Heart left ventricle (tissue), 16 donors: ENCODE data around the gene RRP1. TPM values are rescaled to one million over a fixed set of nuclear protein-coding genes. Genes with fewer than 3 reads are reported as not detected.

Experiments
- ATAC-seq, 4 donors: fragments of 200-7000 bp; cut with Tn5 transposase; one replicate each; pipeline ENCODE4 v1.9.1; 2020 to 2022; ENCODE audit warnings: moderate library complexity in 4 of 4, mild to moderate bottlenecking in 3 of 4, moderate number of reproducible peaks in 1 of 4
- DNase-seq, 5 donors: peaks; one replicate each; pipeline ENCODE4 v3.0.0-alpha.2; 2020
- H3K27ac ChIP-seq, 12 donors: fragments of 200-600 bp; sonication (generic) in 4 of 12; one replicate each; pipeline versions ENCODE4 v1.5.0 to v1.8.0; 2016 to 2022; ENCODE audit warnings: mild to moderate bottlenecking in 2 of 12
- H3K27me3 ChIP-seq, 9 donors: fragments of 200-600 bp; sonication (generic) in 2 of 9; one replicate each; pipeline versions ENCODE4 v1.5.1 to v1.8.0; 2016 to 2022; ENCODE audit warnings: mild to moderate bottlenecking in 3 of 9
- H3K36me3 ChIP-seq, 9 donors: fragments of 200-600 bp; sonication (generic) in 2 of 9; one replicate each; pipeline versions ENCODE4 v1.5.0 to v1.8.0; 2018 to 2022; ENCODE audit warnings: mild to moderate bottlenecking in 2 of 9
- H3K4me1 ChIP-seq, 12 donors: fragments of 200-600 bp; sonication (generic) in 4 of 12; one replicate each; pipeline versions ENCODE4 v1.5.0 to v1.8.0; 2016 to 2022; ENCODE audit warnings: mild to moderate bottlenecking in 3 of 12
- H3K4me3 ChIP-seq, 12 donors: fragments of 200-600 bp; sonication (generic) in 4 of 12; one replicate each; pipeline versions ENCODE4 v1.5.0 to v1.8.0; 2017 to 2022; ENCODE audit warnings: mild to moderate bottlenecking in 9 of 12, moderate library complexity in 4 of 12
- H3K9me3 ChIP-seq, 12 donors: fragments of 200-600 bp; sonication (generic) in 4 of 12; one replicate each; pipeline versions ENCODE4 v1.5.0 to v1.8.0; 2016 to 2022; ENCODE audit warnings: mild to moderate bottlenecking in 1 of 12
- POLR2A ChIP-seq, 2 donors: fragments of 450-650 bp; IDR thresholded peaks; one replicate each; pipeline ENCODE4 v1.6.1; 2017; ENCODE audit warnings: antibody characterized with exemption in 2 of 2, mild to moderate bottlenecking in 2 of 2, moderate library complexity in 2 of 2
- WGBS, 4 donors: extraction: QIAGEN DNeasy Blood & Tissue Kit in 2 of 4; methylation state at CpG; one replicate each; pipeline versions ENCODE4 v1.1.5 to v1.1.7; 2013 to 2018; 5-methylcytosine and 5-hydroxymethylcytosine counted together
- intact Hi-C, 10 donors: fragments of 100-400 bp; cut with DNase I; formaldehyde crosslinking; loops; one replicate each; pipeline versions ENCODE4 v1.11.1 to v1.14.2; 2022
- polyA plus RNA-seq, 2 donors: library from polyadenylated mRNA; stranded (reverse); fragments of 200-250 nt; gene quantifications; one replicate each; pipeline ENCODE4 v1.2.3, GENCODE V29; 2013
- total RNA-seq, 9 donors: library from RNA; depleted of rRNA in 2 of 9; stranded (reverse); fragments of >200 nt in 2 of 9; fragmentation: NEBNext Ultra II Directional in 3 of 9; extraction: Animal tissue kit (Norgen Biotek cat#: 25700) in 3 of 9; gene quantifications; one replicate each; pipeline versions ENCODE4 v1.1.0 to v1.2.4, GENCODE V29; 2016 to 2023
- TF ChIP-seq, protein P1 (sequence below), 12 donors: fragments of 200-600 bp; sonication (generic) in 4 of 12; IDR thresholded peaks; one replicate each; pipeline versions ENCODE4 v1.5.0 to v1.8.0; 2018 to 2022; ENCODE audit warnings: antibody characterized with exemption in 12 of 12, mild to moderate bottlenecking in 5 of 12
- donor health status: ischemic (EF 13 %, LVEDD 7.1; RV severe dilation, severe dysfunction).
- donor health status: healthy with polysubstance abuse.
- donor health status: DM: no; HTN: yes; CAD: no.
- donor health status: DM: no; HTN: no; CAD: no.
- donor health status: ischemic (EF 25% LVEDD 6.9; RV normal size, moderate dysfunction).
- donor health status: ischemic (EF 25% LVEDD 5.7; RV mildly dilated, moderate dysfunction).
- donor health status: healthy.
- donor health status: DM: yes; HTN: yes; CAD: no.
- donor health status: ischemic (EF 35%, LVEDD 5.7; RV mildly dilated, moderate dysfunction).
- donor health status: nonischemic (EF 11% LVEDD 7.7; RV severe dilation, severe dysfunction).
- donor health status: DM: yes; HTN: yes; CAD: no.
- donor health status: PGD.
- donor health status: ischemic (EF 29% LVEDD 5.4; RV normal size, mild dysfunction).
- donor health status: nonischemic (EF 23%, LVEDD 6.1; RV moderate dilation, normal function).

The RRP1 gene
- total and polyA plus RNA-seq, 11 donors: 6.0 to 15.6 (median 9.8) TPM

DNA sequence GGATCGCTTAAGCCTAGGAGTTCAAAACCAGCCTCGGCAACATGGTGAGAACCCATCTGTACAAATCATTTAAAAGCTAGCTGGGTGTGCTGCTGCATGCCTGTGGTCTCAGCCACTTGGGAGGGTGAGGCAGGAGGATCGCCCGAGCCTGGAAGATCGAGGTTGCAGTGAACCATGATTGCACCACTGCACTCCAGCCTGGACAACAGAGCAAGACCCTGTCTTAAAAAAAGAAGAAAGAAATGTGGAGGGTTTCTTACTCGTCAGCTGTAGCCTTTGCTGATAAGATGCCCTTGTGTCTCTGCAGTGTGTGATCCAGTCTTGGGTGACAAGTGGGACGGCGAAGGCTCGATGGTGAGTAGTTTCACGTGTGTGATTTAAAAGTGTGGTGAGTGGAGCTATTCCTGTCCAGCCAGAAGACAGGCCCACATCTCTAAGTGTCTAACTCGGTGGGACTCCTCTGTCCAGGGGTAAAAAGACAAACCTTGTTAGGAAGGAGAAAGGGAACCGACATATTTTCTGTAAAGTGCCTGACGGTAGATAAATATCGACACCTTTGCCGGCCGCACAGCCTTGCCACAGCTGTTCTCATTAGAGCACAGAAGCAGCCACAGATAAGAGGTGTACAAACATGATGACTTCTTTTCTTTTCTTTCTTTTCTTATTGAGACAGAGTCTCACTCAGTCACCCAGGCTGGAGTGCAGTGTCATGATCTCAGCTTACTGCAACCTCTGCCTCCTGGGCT is 43.4 kb upstream of the RRP1 start:
- H3K4me3 ChIP-seq: no peak overlapping the region
- DNase-seq: no peak
- no peaks in the 10 kb centered on the region for H3K9me3 ChIP-seq
- peaks cover 0 to 86% (median 68%) of the 10 kb centered on the region in 9 donors for H3K36me3 ChIP-seq
- intact Hi-C loops: no loop called here
- ATAC-seq: no peak
- no peaks in the 10 kb centered on the region for H3K27me3 ChIP-seq
- no peak for TF ChIP-seq POLR2A (IDR thresholded peaks at IDR 0.05)
- TF ChIP-seq, protein P1, sequence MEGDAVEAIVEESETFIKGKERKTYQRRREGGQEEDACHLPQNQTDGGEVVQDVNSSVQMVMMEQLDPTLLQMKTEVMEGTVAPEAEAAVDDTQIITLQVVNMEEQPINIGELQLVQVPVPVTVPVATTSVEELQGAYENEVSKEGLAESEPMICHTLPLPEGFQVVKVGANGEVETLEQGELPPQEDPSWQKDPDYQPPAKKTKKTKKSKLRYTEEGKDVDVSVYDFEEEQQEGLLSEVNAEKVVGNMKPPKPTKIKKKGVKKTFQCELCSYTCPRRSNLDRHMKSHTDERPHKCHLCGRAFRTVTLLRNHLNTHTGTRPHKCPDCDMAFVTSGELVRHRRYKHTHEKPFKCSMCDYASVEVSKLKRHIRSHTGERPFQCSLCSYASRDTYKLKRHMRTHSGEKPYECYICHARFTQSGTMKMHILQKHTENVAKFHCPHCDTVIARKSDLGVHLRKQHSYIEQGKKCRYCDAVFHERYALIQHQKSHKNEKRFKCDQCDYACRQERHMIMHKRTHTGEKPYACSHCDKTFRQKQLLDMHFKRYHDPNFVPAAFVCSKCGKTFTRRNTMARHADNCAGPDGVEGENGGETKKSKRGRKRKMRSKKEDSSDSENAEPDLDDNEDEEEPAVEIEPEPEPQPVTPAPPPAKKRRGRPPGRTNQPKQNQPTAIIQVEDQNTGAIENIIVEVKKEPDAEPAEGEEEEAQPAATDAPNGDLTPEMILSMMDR (IDR thresholded peaks at IDR 0.05): no peak
- H3K4me1 ChIP-seq: no peaks in the 10 kb centered on the region
- WGBS, 4 donors: 73 to 79% (median 78%) methylated on average over 16 of the region's 16 CpGs
- H3K27ac ChIP-seq: no peak overlapping the region

DNA sequence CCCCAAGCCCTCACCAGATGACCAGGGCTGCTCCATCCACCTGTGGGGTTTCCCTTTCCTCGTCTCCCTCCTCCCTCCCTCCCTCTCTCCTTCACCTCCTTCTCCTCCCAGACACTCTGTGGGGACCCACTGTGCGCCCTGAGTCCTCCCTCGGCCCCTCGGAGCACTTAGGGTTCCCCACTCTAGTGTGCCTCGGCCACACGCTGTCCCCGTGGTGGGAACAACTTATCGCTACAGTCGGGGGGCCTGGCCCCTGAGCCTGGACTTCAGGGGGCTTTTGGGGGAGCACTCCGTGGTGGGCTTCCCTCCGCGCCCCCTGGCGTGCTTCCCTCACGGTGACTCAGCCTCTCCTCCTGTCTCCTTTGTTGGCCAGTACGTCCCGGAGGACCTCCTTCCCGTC is 40.8 kb upstream of the RRP1 start:
- Histone ChIP-seq H3K9me3 (no peaks in the 10 kb centered on the region), H3K4me3 (no peak overlapping the region), H3K4me1 (no peaks in the 10 kb centered on the region), H3K27ac (no peak overlapping the region), H3K27me3 (no peaks in the 10 kb centered on the region), H3K36me3 (peaks cover 0 to 97% (median 81%) of the 10 kb centered on the region in 9 donors)
- WGBS, 4 donors: 91 to 95% (median 95%) methylated on average over 17 of the region's 17 CpGs
- no peak for DNase-seq
- intact Hi-C loops: no loop called here
- TF ChIP-seq, protein P1 (IDR thresholded peaks at IDR 0.05): no peak
- TF ChIP-seq POLR2A (IDR thresholded peaks at IDR 0.05): no peak
- ATAC-seq: no peak

DNA sequence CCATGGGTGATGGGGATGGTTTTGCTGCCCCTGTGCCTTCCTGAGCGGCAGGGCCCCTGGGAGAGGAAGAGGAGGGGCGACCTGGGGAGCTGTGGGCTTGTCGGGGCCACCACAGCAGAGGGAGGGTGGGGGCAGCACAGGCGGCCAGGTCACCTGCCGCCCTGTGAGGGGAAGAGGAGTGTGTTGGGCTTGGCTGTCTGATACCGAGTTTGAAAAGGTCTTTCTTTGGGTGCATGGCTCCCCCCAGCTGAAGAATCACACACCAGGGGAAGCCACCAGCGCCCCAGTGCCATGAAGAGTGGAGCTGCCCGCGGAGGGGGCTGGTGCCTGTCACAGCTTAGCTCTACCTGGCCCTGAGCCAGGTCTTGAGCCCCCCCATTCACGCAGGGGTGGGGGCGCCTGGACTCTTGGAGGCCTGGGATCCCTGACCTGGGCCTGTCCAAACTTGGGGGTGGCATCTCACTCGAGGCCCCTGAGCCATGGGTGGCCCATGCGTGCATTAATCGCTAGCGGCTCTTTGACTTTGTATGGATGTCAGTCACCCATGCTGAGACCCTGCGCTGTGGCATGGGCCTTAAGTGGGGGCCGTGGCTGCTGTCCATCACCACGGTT is 39.6 kb upstream of the RRP1 start:
- Histone ChIP-seq H3K27ac (no peak overlapping the region), H3K9me3 (no peaks in the 10 kb centered on the region), H3K27me3 (no peaks in the 10 kb centered on the region), H3K4me3 (no peak overlapping the region), H3K36me3 (peaks cover 0 to 97% (median 78%) of the 10 kb centered on the region in 9 donors), H3K4me1 (peaks cover 0 to 4% (median 0%) of the 10 kb centered on the region in 12 donors)
- TF ChIP-seq, protein P1 (IDR thresholded peaks at IDR 0.05): no peak
- TF ChIP-seq POLR2A (IDR thresholded peaks at IDR 0.05): no peak
- 86 to 92% (median 90%) methylated on average over 13 to 18 of the region's 18 CpGs for WGBS, 4 donors
- ATAC-seq (no peak), DNase-seq (no peak)
- intact Hi-C loops: loop anchor here in 1 of 10 donors (10.0 kb wide), 1 partner anchor 45 kb away; no protein-coding TSS in a partner anchor

DNA sequence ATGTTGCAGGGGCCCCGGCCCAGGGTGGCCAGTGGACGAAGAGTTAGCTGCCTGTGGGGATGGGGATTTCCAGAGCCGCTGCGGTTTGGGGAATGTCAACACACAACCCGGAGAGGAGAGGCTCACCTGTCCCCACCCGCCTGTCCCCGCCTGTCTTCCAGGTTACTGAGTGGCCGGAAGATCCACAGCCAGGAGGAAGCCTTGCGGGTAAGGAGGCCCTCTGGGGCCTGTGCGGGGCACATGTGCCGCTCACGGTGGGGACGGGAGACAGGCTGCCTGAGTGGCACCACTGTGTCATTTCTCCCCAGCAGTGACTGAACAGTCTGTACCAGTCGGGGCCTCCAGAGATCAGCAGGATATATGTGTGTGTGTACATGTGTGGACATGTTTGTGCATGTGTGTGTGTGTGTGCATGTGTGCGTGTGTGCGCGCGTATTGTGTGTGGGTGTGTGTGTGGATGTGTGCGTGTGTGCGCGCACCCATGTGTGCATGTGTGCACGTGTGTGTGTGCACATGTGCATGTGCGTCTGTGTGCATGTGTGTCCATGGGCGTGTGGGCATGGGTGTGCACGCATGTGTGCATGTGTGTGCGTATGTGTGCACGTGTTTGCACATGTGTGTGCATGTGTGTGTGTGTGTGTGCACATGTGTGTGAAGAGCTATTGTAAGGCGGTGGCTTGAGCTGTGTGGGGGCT is 38.9 kb upstream of the RRP1 start:
- TF ChIP-seq, protein P1 (IDR thresholded peaks at IDR 0.05): no peak
- no peak for TF ChIP-seq POLR2A (IDR thresholded peaks at IDR 0.05)
- H3K27ac ChIP-seq: no peak overlapping the region
- peaks cover 0 to 5% (median 0%) of the 10 kb centered on the region in 12 donors for H3K4me1 ChIP-seq
- WGBS, 4 donors: 86 to 96% (median 93%) methylated on average over 16 to 28 of the region's 28 CpGs
- no peaks in the 10 kb centered on the region for H3K9me3 ChIP-seq
- peaks cover 0 to 99% (median 73%) of the 10 kb centered on the region in 9 donors for H3K36me3 ChIP-seq
- ATAC-seq (no peak), DNase-seq (no peak)
- H3K27me3 ChIP-seq: no peaks in the 10 kb centered on the region
- H3K4me3 ChIP-seq: no peak overlapping the region
- intact Hi-C loops: loop anchor here in 1 of 10 donors (10.0 kb wide), 1 partner anchor 46 kb away; no protein-coding TSS in a partner anchor
